ENCODE results near the gene PTPRN2. TPM values are rescaled to one million over a fixed set of nuclear protein-coding genes. Genes with fewer than 3 reads are reported as not detected.

PTPRN2 gene
- total and polyA plus RNA-seq, 2 of the 8 experiments (the other 6 are each of a cell fraction or from before 2014, with no cell fraction given): 2.6 to 4.5 TPM

DNA sequence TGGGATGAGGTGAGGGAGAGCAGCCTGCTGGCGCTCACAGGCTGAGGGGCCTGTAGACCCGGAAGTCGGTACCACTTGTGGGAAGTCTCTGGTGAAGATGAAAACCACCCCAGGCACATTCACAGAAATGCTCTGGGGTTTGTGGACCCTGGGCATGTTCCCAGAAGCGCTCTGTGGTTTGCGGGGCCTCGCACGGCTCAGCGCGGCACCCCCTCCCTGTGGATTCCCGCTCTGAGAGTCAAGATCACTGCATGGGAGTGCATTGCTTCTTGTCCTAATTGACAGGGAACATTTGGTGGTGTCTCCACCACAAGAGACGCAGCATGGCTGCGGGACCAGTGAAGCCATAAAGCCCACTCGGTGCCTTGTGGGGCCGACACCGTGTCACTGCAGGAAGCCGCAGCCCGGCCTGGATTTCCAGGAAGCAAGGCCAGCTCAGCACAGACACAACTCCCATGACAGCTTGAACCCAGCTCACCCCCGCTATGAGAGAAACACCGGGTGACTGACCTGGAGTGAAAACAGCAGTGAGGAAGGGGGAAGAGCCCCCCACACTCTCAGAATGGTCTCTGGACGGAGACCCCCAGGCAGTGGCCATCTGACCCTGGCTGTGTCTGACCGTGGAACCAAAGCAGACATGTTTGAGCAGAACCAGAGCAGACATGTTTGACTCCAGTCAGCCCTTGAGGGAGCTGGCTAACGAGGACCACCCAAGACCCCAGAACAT is 157.2 kb downstream of the PTPRN2 start (continued):
- TF ChIP-seq MAFK (IDR thresholded peaks at IDR 0.05; ENCODE audit: low read depth, low read length) (no peak), CTBP2 (IDR thresholded peaks at IDR 0.05; ENCODE audit: borderline replicate concordance, insufficient read depth, insufficient read length, low read length) (no peak), SP2 (IDR thresholded peaks at IDR 0.05; ENCODE audit: low read length) (no peak), SAP30 (IDR thresholded peaks at IDR 0.05; ENCODE audit: insufficient read depth, insufficient replicate concordance, low read length) (no peak), POU5F1 (IDR thresholded peaks at IDR 0.05; ENCODE audit: low read depth, low read length) (no peak), SUZ12 (IDR thresholded peaks at IDR 0.05; ENCODE audit: low read length) (no peak), CHD1 (IDR thresholded peaks at IDR 0.05; ENCODE audit: low read depth, low read length) (no peak)

Data from H1 (cell line).